GM12878 (cell line): Measurements from ENCODE around the gene DCAF6.

Experiments used
- ASH2L ChIP-seq: fragments of 300-600, 200-600 bp; sonication (generic); IDR thresholded peaks from 2 replicates; pipeline ENCODE4 v1.6.1; 2017; ENCODE audit warnings: low read depth, mild to moderate bottlenecking, borderline replicate concordance
- BRCA1 ChIP-seq: IDR thresholded peaks from 2 replicates; pipeline ENCODE4 v1.6.1; 2011; ENCODE audit warnings: low read depth, low read length, improper control_type of control experiment
- NR2C1 ChIP-seq: fragments of 450-650 bp; IDR thresholded peaks from 2 replicates; pipeline ENCODE4 v1.6.1; 2017; ENCODE audit warnings: antibody characterized with exemption, mild to moderate bottlenecking, moderate library complexity
- POLR2A ChIP-seq: IDR thresholded peaks from 2 replicates; pipeline ENCODE4 v1.6.1; 2011; ENCODE audit warnings: low read depth, mild to moderate bottlenecking, low read length
- TF ChIP-seq, protein P1 (sequence below): fragments of 150-350 bp; IDR thresholded peaks from 2 replicates; pipeline ENCODE4 v1.6.1; 2014; ENCODE audit warnings: mild to moderate bottlenecking, low read depth, low read length

DNA sequence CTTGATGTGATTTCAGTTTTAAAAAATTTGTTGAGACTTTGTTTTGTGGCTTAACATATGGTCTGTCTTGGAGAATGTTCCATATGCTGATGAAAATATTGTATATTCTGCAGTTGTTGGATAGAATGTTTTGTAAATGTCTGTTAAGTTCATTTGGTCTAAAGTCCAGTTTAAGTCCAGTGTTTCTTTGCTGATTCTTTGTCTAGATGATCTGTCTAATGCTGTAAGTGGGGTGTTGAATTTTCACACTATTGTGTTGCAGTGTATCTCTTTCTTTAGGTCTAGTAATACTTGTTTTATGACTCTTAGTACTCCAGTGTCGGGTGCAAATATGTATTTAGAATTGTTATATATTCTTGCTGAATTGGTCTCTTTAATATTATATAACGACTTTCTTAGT is 11.2 kb downstream of the DCAF6 start:
- TF ChIP-seq ASH2L: no peak
- no peak for TF ChIP-seq BRCA1
- no peak for TF ChIP-seq POLR2A
- TF ChIP-seq NR2C1: no peak
- TF ChIP-seq, protein P1, sequence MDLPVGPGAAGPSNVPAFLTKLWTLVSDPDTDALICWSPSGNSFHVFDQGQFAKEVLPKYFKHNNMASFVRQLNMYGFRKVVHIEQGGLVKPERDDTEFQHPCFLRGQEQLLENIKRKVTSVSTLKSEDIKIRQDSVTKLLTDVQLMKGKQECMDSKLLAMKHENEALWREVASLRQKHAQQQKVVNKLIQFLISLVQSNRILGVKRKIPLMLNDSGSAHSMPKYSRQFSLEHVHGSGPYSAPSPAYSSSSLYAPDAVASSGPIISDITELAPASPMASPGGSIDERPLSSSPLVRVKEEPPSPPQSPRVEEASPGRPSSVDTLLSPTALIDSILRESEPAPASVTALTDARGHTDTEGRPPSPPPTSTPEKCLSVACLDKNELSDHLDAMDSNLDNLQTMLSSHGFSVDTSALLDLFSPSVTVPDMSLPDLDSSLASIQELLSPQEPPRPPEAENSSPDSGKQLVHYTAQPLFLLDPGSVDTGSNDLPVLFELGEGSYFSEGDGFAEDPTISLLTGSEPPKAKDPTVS: no peak
